Nephron (organoid): ENCODE results near the gene ESF1.

Experiments
- H3K27ac Mint-ChIP-seq, 3 experiments: 2 replicates each; pipeline ENCODE4 v1.8.0; 2020; ENCODE audit warnings: mixed read lengths in 3 of 3, mild to moderate bottlenecking in 2 of 3, moderate library complexity in 1 of 3
- H3K27me3 Mint-ChIP-seq: 2 replicates; pipeline ENCODE4 v1.8.0; 2021; ENCODE audit warnings: low read depth, mild to moderate bottlenecking, moderate library complexity, mixed read lengths
- H3K36me3 Mint-ChIP-seq: 2 replicates; pipeline ENCODE4 v1.8.0; 2020; ENCODE audit warnings: low read depth, mixed read lengths
- H3K4me1 Mint-ChIP-seq: 2 replicates; pipeline ENCODE4 v1.8.0; 2020; ENCODE audit warnings: mixed read lengths
- H3K4me3 Mint-ChIP-seq, 3 experiments: 2 replicates each; pipeline ENCODE4 v1.8.0; 2020; ENCODE audit warnings: mild to moderate bottlenecking in 3 of 3, mixed read lengths in 3 of 3, moderate library complexity in 2 of 3
- H3K9me3 Mint-ChIP-seq: 2 replicates; pipeline ENCODE4 v1.8.0; 2020; ENCODE audit warnings: mixed read lengths
- TF ChIP-seq, protein P1 (sequence below), 3 experiments: fragments of 200-600 bp; sonication (generic); IDR thresholded peaks; one replicate each; pipeline ENCODE4 v1.5.0; 2021; ENCODE audit warnings: antibody characterized with exemption in 3 of 3; ENCODE audit not compliant: unreplicated experiment in 3 of 3

Gene ESF1

GRCh38 chr20:13809855-13810254 is 25.1 kb upstream of the ESF1 start:
- no peaks in the 10 kb centered on the region for H3K27me3 Mint-ChIP-seq
- H3K4me1 Mint-ChIP-seq, result no peaks in the 10 kb centered on the region
- H3K27ac Mint-ChIP-seq, result no peak overlapping the region
- H3K9me3 Mint-ChIP-seq, result no peaks in the 10 kb centered on the region
- TF ChIP-seq, protein P1, sequence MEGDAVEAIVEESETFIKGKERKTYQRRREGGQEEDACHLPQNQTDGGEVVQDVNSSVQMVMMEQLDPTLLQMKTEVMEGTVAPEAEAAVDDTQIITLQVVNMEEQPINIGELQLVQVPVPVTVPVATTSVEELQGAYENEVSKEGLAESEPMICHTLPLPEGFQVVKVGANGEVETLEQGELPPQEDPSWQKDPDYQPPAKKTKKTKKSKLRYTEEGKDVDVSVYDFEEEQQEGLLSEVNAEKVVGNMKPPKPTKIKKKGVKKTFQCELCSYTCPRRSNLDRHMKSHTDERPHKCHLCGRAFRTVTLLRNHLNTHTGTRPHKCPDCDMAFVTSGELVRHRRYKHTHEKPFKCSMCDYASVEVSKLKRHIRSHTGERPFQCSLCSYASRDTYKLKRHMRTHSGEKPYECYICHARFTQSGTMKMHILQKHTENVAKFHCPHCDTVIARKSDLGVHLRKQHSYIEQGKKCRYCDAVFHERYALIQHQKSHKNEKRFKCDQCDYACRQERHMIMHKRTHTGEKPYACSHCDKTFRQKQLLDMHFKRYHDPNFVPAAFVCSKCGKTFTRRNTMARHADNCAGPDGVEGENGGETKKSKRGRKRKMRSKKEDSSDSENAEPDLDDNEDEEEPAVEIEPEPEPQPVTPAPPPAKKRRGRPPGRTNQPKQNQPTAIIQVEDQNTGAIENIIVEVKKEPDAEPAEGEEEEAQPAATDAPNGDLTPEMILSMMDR (IDR thresholded peaks at IDR 0.05; ENCODE audit: unreplicated experiment in 3 of 3), result no peak
- H3K4me3 Mint-ChIP-seq, result no peak overlapping the region
- H3K36me3 Mint-ChIP-seq, result peaks cover 20% of the 10 kb centered on the region

DNA sequence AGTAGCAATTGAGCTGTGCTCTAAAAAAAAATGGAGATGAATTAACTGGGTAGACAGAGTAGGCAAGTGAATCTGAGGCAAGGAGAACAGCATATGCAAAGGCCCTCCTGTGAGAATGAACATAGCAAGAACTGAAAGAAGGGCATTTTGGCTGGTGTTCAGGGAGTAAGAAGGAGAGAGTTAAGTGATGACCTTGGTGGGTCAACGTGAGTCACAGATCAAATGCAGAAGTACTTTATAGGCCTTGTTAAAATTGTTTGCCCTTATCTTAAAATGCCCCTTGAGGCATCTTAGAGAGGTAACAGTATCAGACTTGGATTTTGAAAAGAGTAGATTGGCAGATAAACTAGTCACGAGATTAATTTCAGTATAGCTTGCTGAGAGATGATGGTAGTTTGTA is 24.7 kb upstream of the ESF1 start:
- H3K36me3 Mint-ChIP-seq, result peaks cover 25% of the 10 kb centered on the region
- H3K4me1 Mint-ChIP-seq, result no peaks in the 10 kb centered on the region
- TF ChIP-seq, protein P1 (IDR thresholded peaks at IDR 0.05; ENCODE audit: unreplicated experiment in 3 of 3), result no peak

GRCh38 chr20:13800728-13801134 is 16.0 kb upstream of the ESF1 start:
- TF ChIP-seq, protein P1 (IDR thresholded peaks at IDR 0.05; ENCODE audit: unreplicated experiment in 3 of 3), result no peak
- Mint-ChIP-seq H3K4me1 (peaks cover 37% of the 10 kb centered on the region), H3K27me3 (no peaks in the 10 kb centered on the region), H3K36me3 (peaks cover 64% of the 10 kb centered on the region), H3K4me3 (peak overlapping the region in 2 of 3 experiments; percentile 21 to 24), H3K27ac (peak overlapping the region; percentile 40 to 90 (median 85)), H3K9me3 (no peaks in the 10 kb centered on the region)

More for the DNA sequence above, 24.7 kb upstream of the ESF1 start:
- Mint-ChIP-seq H3K9me3 (no peaks in the 10 kb centered on the region), H3K27me3 (no peaks in the 10 kb centered on the region), H3K4me3 (no peak overlapping the region), H3K27ac (no peak overlapping the region)

- peaks cover 37% of the 10 kb centered on the region for H3K4me1 Mint-ChIP-seq
- peak overlapping the region in 2 of 3 experiments; percentile 10 to 90 for H3K27ac Mint-ChIP-seq
- H3K4me3 Mint-ChIP-seq, result no peak overlapping the region
- no peaks in the 10 kb centered on the region for H3K9me3 Mint-ChIP-seq
- TF ChIP-seq, protein P1 (IDR thresholded peaks at IDR 0.05; ENCODE audit: unreplicated experiment in 3 of 3), result no peak
- H3K27me3 Mint-ChIP-seq, result no peaks in the 10 kb centered on the region
- H3K36me3 Mint-ChIP-seq, result peaks cover 70% of the 10 kb centered on the region
Measured at GRCh38 chr20:13799974-13800373, 15.3 kb upstream of the ESF1 start.

DNA sequence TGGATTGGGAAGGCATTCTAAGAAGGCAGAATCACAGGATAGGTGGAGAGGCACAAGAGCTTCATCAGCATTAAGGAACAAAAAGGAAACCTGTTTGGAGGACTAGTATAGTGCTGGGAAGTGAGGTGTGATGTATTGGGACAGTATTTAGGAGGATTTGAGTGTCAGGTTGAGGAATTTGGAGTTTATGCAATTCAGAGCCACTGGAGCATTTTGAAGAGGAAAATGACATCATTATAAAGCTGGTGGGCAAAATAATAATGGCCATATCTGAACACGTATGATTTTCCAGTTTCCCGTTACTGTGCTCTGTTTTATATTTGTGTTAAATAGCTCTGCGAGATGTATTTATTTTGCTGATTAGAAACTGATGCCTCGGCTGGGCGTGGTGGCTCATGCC is 14.3 kb upstream of the ESF1 start:
- Mint-ChIP-seq H3K36me3 (peaks cover 73% of the 10 kb centered on the region), H3K4me1 (peaks cover 37% of the 10 kb centered on the region), H3K27me3 (no peaks in the 10 kb centered on the region), H3K4me3 (no peak overlapping the region), H3K9me3 (no peaks in the 10 kb centered on the region), H3K27ac (peak overlapping the region in 2 of 3 experiments; percentile 6 to 38)
- TF ChIP-seq, protein P1 (IDR thresholded peaks at IDR 0.05; ENCODE audit: unreplicated experiment in 3 of 3), result no peak

GRCh38 chr20:13794667-13795066 is 9.9 kb upstream of the ESF1 start:
- Mint-ChIP-seq H3K4me3 (no peak overlapping the region), H3K4me1 (peaks cover 7% of the 10 kb centered on the region), H3K36me3 (peaks cover 80% of the 10 kb centered on the region), H3K27ac (no peak overlapping the region), H3K9me3 (no peaks in the 10 kb centered on the region), H3K27me3 (no peaks in the 10 kb centered on the region)
- TF ChIP-seq, protein P1 (IDR thresholded peaks at IDR 0.05; ENCODE audit: unreplicated experiment in 3 of 3), result no peak
